ENCODE measurements around the gene SBF2.
A peak's percentile ranks its signal among the peaks of the same experiment; 100 is the strongest.

SBF2 gene

DNA sequence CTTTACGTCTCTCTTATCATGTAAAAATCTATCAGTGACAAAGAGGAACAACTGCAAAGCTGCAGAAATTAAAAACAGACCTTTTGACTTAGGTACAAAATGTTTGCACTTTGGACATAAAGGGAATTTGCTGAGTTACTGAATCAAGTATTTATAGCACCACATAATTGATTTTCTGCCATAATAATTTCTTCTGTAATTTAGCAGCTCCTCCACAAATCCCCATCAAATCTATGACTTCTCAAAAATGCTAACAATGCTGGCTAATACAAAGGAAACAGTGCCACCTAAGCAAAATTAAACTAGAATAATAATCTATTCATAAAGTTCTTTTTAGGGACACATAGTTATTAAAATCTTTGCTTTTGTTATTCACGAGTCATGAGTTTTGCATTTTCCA is 415.1 kb downstream of the SBF2 start:
- no peak for DNase-seq

DNA sequence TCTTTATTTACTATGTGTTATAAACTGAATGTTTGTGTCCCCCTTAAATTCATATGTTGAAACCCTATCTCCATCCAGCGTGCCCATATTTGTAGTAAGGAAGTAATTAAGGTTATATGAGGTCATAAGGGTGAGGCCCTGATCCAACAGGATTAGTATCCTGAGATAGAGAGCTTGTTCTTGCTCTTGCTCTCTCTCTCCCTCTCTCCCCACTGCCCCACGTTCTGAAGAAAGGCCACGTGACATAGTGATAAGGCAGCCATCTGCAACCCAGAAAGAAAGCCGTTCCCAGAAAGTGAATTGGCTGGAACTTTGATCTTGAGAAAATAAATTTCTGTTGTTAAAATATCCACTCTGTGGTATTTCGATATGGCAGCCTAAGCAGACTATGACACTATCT is 417.7 kb downstream of the SBF2 start:
- DNase-seq, result no peak

DNA sequence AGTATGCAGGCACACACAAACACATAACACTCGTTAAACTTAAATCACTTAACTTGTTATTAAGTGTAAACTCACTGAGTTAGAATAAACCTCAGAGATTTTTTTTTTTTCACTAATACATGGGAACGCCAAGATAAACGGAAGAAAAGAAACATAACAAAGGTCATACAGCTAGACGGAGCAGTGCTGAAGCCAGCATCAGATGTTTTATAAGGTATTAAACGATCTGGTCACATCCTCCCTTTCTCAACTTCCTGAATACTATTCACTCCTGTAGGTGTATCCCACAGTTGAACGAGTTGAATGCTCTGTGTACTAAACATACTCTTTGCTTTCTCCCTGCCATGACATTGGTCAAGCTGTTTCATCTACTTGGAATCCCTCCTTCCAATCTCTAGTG is 418.2 kb downstream of the SBF2 start:
- DNase-seq, result no peak

DNA sequence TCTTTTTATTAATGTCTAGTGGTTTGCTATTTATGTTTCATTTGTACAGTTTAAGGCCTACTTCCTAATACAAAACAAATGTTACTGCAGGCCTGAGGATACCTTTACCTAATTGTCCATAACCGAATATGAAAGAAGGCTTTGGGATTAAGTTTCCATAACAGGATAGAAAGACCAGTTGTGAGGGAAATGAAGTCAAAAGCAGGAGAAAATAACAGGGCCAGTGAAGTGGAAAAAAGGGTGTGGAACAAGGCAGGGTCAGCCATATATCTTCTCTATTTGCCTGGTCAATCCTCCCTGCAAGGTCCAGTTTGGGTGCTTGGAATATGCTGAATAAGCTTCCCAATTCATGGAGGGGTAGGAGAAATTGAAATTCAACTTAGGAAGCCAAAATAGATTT is 418.6 kb downstream of the SBF2 start:
- DNase-seq, result no peak

GRCh38 chr11:9874466-9874865 is 419.6 kb downstream of the SBF2 start:
- DNase-seq, result no peak

GRCh38 chr11:9868641-9869040 is 425.4 kb downstream of the SBF2 start:
- DNase-seq, result no peak

DNA sequence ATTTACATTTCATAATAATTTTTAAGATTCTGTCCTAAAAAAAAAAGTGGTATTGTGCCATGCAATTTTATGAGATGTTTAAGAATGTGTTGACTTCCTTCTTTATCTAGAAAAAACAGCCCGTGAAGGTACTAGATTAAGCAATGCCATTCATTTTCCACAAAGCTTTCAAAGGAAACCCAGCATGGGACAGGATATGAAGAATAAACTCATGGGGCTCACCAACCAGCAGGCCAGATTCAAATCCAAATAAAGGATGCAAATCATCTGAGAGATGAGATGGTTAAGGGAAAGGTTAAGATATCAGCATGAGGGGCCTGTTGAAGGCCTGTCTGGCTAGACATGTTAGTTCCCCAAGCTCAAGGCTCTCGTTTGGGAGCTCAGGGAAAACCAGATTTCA is 431.0 kb downstream of the SBF2 start:
- DNase-seq, result no peak

DNA sequence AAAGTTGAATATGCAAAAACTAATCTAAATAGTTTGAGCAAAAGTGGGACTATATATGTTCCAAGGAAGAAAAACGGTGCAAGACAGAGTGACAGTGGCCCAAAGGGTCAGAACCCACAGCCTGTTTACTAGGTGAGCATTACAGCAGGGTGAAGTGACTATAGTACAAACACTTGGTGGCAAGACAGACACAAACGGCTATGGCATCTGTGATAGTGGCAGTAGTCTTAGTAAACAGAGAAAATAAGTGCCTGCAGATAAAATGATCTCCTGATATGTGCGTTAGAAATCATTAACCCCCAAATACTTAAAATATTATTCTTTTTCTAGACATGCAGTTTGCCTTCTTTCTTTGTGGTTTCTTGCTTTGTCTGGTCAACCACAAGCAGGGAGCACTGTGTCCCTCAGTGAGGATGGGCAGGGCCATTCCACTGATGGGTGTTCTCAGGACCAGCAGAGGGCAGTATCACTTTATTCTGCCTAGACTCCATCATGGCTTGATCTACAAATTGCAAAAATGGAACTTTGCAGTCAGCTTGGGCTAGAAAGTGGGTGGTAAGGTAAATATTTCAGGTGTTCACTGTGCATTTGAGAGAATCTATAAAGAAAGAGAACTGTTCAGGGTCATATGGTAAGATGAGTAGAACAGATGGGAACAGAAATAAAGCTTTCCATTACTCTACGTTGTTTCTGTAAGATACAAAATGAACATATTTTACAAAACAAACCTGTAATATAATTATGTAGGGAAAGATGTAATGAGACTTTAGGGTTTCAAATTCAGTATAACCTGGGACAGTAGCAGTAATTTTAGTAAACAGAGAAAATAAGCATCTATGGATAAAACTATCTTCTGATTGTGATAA is 431.9 kb downstream of the SBF2 start:
- DNase-seq, result peak; percentile 55

DNA sequence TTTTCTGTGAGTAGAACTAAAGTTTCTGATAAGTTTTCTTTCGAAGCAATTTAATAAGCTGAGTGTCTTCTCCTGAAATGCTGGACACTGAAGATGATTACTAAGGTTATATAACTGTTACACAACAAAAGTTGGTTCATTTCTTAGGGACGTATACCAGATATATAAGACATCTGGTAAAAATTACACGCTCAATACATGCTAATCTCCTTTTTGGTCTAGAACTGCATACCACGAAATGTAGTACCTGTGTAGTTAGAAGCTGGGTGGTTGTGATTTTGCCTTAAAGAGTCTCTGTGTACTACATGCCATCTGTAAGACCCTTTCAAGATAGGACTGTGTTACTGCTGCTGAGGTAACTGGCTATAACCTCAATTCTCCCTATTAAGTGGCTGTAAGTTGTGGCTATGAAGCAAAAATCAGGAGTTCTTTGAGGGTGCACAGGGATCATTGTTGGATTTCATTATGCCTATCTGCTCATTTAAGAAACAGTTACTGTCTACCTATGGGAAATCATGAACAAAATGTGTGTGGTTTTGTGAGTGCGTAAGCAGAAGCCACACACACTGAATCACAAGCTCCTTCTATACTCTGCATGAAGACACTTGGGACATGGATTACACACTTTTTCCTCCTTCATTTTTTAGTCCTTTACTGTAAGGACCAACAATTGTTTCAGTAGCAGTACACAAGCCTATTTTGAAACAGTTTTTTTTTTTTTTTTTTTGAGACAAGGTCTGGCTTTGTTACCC is 434.3 kb downstream of the SBF2 start:
- peak; percentile 30 for DNase-seq

DNA sequence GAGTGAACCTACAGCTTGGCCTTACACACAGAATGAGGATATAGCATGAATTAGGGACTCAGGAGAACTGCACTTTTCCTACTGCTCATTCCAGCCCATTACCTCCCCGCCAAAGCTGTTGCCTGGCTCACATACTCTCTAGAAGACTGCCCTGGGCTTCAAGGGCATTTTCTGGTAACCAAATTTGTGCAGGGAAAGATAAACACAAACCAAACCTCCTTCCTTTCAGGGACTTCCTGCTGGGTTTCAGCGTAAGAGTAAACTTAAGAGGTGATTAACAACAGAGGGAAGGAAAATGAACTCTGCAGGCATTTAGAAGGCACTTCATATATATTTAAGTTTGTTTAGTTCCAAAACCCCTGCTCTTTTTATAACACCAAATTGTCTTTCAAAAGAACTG is 435.2 kb downstream of the SBF2 start:
- DNase-seq, result no peak

- no peak for DNase-seq
These were observed 435.8 kb downstream of the SBF2 start for GRCh38 chr11:9858218-9858617.

GRCh38 chr11:9855579-9856287 is 438.3 kb downstream of the SBF2 start:
- DNase-seq, result no peak

DNA sequence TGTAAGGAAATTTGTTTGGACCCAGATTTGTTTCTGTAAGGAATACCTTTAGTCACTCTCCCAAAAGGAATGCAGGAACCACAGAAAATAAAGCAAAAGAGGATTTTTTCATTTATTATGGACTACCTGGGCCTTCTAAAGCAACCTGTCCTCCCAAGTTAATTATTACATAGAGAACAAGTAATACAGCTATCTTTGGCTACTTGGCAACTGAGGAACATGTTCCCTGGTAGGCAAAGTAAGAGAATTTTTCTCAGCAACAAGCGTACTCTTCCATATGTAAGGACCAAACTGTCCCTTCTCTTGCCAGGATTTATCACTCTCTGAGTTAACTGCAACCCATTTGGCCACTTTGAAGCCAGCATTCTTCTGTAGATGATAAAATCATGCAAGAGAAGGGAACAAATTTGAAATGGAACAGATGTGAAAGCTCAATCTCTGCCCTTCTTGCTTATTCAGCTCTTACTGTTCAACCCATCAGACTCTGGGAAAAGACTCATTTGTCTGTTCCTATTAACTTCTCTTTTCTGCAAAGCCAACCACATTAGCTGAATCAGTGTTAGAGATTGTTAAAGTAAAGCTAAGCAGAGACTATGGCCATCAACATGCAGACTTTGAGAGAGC is 440.0 kb downstream of the SBF2 start:
- no peak for DNase-seq

- no peak for DNase-seq
These were observed 441.6 kb downstream of the SBF2 start for GRCh38 chr11:9852465-9852864.

GRCh38 chr11:9851366-9851765 is 442.7 kb downstream of the SBF2 start:
- no peak for DNase-seq

GRCh38 chr11:9850224-9850895 is 443.7 kb downstream of the SBF2 start:
- no peak for DNase-seq

- DNase-seq, result no peak
These were observed 444.6 kb downstream of the SBF2 start for GRCh38 chr11:9849389-9849788.

DNA sequence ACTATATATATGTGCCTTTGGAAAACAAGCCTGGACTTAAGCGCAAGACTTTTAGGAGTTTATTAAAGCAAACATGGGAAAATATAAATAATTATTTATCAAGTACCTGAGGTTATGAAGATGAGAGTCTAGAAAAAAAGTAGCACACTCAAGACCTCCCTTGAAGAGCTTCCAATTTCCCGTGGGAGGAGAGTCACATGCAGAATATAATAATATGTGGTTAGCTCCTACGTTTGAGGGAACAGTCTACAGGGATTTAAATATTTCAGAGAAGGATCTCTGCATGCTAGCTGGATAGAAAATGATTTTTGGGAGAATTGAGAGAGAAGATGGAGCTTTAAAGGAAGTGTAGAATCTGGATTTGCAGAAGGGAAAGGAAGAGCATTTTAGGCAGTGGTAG is 446.4 kb downstream of the SBF2 start:
- no peak for DNase-seq

DNA sequence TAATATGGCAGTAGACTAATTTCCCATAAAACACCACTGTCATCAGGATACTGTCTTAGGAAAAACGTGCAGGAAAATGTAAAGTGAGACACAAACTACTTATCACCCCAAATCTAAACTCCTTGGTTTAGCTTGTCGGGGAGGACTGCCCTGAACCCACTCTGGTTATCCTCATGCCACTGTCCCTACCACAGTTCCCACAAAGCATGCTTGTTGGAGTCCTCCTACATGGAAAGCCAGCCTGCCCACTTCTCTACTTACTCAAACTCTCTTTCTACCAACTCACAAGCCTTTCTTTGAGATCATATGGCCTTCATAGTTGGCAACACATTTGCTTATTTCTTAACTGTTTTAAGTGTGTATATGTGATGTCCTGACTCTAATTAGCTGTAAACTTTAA is 451.1 kb downstream of the SBF2 start:
- no peak for DNase-seq

GRCh38 chr11:9840460-9841004 is 453.5 kb downstream of the SBF2 start:
- no peak for DNase-seq

- no peak for DNase-seq
These were observed 454.5 kb downstream of the SBF2 start for GRCh38 chr11:9839550-9839949.

- no peak for DNase-seq
These were observed 455.1 kb downstream of the SBF2 start for GRCh38 chr11:9838961-9839360.
